Measurements from ENCODE around the gene DYNLT2B.
"Not testable (repeated sequence)": the region's sequence is repeated elsewhere in the genome, so short reads cannot be mapped to it uniquely, and the experiment has no call there.

DYNLT2B gene

DNA sequence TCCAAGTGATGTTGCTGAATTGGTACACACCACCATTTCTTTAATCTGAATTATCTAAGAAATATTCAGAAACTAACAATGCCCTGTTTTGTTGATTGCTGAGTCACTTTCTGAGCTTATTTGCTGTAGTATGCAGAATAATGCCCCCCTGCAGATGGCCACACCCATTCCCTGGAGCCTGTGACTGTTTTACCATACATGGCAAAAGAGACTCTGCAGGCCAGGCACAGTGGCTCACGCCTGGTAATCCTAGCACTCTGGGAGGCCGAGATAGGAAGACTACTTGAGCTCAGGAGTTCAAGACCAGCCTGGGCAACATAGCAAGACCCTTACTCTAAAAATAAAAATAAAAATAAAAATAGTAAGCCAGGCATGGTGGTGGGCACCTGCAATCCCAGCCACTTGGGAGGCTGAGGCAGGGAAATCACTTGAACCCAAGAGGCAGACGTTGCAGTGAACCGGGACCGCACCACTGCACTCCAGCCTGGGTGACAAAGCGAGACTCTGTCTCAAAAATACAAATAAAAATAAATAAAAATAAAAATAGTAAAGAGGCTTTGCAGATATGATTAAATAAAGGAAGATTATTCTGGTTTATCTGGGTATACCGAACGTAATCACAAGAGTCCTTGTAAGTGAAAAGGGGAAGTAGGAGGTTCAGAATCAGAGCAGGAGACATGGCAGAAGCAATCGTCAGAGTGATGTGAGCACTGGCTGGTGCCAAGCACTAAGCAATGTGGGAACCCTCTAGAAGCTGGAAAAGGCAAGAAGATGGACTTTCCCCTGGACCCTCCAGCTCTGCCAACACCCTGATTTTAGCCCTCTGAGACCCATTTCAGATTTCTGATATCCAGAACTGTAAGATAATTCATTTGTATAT is 49.5 kb downstream of the DYNLT2B start:
- DNase-seq = no peak

DNA sequence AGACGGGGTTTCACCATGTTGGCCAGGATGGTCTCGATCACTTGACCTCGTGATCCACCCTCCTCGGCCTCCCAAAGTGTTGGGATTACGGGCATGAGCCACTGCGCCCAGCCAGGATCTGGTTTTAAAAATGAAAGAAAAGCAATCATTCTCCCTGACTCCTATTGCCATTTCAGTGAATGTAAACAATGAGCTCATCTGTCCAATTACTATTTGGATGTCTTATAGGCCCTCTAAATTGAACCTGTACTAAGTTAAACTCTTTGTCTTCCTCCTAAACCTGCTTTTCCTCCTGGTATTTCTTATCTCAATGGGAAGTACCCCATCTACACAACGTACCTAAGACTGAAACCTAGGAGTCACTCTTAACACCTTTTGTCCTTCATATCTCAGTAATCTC is 54.2 kb downstream of the DYNLT2B start:
- no peak for DNase-seq

DNA sequence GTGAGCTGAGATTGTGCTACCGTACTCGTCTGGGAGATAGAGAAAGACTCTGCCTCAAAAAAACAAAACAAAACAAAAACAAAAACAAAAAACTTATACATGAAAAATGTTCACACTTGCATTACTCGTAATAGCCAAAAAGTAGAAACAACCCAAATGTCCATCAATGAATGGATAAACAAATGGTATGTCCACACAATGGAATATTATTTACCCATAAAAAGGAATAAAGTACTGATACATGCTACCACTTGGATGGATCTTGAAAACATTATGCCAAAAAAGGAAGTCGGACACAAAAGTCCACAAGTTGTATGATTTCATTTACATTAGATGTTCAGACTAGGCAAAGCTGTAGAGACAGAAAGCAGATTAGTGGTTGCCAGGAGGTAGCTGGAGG is 57.3 kb downstream of the DYNLT2B start:
- no peak for DNase-seq

DNA sequence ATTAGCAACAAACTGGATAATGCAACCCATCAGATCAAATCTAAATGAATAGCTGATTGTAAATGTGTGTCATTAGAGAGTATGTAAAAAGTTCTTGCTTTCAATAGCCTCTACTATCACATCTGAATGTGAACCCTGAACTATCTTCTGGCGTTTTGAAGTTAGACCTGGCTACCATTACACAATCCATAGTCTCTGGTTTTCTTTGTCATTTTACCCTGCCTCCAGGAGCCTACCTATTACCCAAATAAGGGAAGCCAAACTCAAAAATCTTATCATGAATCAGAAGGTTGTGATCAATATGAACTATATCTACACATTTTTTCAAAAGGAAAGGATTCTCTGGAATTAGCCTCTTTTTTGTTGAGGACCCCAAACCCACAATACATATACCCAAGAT is 62.3 kb downstream of the DYNLT2B start:
- DNase-seq = no peak

DNA sequence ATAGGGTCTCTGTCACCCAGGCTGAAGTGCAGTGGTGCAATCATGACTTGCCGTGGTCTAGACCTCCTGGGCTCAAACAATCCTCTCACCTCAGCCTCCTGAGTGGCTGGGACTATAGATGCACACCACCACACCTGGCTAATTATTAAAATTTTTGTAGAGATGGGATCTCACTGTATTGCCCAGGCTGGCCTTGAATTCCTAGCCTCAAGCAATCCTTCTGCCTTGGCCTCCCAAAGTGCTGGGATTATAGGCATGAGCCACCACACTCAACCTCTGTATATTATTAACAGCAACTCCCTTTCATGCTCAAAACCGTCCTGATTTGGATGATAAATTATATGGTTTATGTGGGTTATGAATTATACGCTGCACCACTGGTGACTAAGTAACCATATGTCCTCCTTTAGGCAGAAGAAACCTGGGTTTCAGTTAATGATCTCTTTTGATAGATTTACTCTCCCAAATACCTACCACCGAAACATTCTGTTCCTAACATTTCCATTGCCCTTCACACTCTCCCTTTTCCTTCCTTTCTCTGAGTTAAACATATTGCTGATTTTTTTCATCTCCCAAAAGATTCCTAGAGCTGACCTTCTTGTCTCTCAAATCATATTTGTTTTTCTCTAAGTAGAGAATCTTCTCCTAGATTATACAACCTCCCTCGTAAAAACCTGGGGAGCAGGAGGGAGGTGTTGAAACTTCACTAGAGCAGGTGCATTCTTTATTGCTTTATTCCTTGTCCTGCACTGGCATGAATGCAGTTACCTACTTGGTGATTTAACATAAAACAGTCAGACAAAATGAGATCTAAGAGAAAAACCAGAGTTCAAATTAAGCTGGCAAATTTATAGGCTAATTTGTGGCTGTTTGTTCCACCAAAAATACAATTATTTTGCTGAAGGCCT is 63.4 kb downstream of the DYNLT2B start:
- DNase-seq = no peak

DNA sequence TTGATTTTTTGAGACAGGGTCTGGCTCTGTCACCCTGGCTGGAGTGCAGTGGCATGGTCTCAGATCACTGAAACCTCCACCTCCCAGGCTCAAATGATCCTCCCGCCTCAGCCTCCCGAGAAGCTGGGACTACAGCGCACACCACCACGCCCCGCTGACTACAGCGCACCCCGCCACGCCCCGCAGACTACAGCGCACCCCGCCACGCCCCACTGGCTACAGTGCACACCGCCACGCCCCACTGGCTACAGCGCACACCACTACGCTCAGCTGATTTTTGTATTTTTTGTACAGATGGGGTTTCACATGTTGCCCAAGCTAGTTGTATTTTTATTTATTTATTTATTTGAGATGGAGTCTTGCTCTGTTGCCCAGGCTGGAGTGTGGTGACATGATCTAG is 66.1 kb downstream of the DYNLT2B start:
- no peak for DNase-seq

DNA sequence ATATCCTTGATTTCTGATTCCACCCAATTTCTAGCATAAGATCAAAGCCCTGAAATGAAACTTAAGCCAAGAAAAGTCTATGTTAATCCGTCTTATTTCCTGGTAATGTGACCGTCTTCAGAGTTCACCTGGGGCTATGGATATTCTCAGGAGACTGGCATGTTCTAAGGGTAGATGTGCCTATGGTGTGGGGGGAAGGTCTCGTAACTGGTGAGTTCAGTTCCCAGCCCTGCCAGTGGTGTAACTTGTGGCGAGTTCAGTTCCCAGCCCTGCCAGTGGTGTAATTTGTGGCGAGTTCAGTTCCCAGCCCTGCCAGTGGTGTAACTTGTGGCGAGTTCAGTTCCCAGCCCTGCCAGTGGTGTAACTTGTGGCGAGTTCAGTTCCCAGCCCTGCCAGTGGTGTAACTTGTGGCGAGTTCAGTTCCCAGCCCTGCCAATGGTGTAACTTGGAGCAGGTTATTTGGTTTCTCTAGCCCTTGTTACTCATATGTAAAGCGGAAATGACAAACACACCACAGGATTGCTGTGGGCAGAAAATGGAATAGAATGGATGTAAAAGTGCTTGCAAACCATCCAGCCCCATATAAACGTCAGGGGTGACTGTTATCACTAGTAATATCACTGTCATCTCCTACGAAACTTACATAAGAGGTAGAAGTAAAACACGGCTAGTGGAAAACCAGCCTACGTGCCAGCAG is 71.3 kb downstream of the DYNLT2B start:
- no peak for DNase-seq

DNA sequence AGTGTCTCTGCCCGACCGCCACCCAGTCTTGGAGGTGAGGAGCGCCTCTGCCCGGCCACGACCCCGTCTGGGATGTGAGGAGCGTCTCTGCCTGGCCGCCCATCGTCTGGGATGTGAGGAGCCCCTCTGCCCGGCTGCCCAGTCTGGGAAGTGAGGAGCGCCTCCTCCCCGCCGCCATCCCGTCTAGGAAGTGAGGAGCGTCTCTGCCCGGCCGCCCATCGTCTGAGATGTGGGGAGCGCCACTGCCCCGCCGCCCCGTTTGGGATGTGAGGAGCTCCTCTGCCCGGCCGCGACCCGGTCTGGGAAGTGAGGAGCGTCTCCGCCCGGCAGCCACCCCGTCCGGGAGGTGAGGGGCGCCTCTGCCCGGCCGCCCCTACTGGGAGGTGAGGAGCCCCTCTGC is 73.9 kb downstream of the DYNLT2B start:
- not testable (repeated sequence) for DNase-seq

DNA sequence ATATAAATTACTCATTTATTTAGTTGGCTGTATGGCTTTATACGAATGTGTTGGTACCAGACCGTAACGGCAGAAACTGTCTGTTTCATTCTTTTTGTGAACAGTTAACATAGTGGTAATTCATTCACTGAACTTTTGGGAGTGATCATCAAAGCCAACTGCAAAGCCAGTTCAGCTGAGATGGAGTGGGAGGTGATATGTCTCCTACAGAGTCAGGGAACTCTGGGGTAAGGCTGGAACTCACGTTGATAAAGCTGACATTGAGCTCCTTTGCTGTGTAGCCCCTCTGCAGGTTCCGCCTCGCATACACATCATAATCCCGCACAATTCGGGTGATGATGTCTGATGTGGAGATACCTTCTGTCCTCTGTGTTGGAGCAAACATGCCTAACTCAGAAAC is 76.3 kb downstream of the DYNLT2B start:
- no peak for DNase-seq

All from CD4-positive, alpha-beta T cell treated with Interferon gamma for 1 hour (primary cell).